Upper lobe of left lung (tissue), 6 donors: ENCODE measurements around the gene ZFP28. TPM values are rescaled to one million over a fixed set of nuclear protein-coding genes. Genes with fewer than 3 reads are reported as not detected.
A peak's percentile ranks its signal among the peaks of the same experiment; 100 is the strongest.

Experiments
- ATAC-seq, 2 donors: fragments of 200-7000 bp; cut with Tn5 transposase; one replicate each; pipeline ENCODE4 v1.9.1; 2022; ENCODE audit warnings: mild to moderate bottlenecking in 2 of 2, moderate library complexity in 2 of 2; ENCODE audit not compliant: low FRiP score in 2 of 2
- DNase-seq, 2 donors: peaks; one replicate each; pipeline ENCODE4 v3.0.0-alpha.2; 2019 to 2020
- H3K27ac ChIP-seq, 4 donors: fragments of 200-600 bp; sonication (generic); one replicate each; pipeline ENCODE4 v1.5.1; 2016 to 2019
- H3K27me3 ChIP-seq, 4 donors: fragments of 200-600 bp; sonication (generic); one replicate each; pipeline ENCODE4 v1.5.1; 2017 to 2019
- H3K36me3 ChIP-seq, 4 donors: fragments of 200-600 bp; sonication (generic); one replicate each; pipeline ENCODE4 v1.5.1; 2016 to 2019
- H3K4me1 ChIP-seq, 4 donors: fragments of 200-600 bp; sonication (generic); one replicate each; pipeline ENCODE4 v1.5.1; 2018 to 2019
- H3K4me3 ChIP-seq, 4 donors: fragments of 200-600 bp; sonication (generic); one replicate each; pipeline ENCODE4 v1.5.1; 2017 to 2019; ENCODE audit warnings: mild to moderate bottlenecking in 2 of 4, moderate library complexity in 1 of 4
- H3K9me3 ChIP-seq, 4 donors: fragments of 200-600 bp; sonication (generic); one replicate each; pipeline ENCODE4 v1.5.1; 2018 to 2019
- CTCF ChIP-seq, 6 experiments: fragments of 450-650 bp in 4 of 6; fragments of 200-600 bp in 2 of 6; sonication (generic) in 2 of 6; IDR thresholded peaks; one replicate each; pipeline ENCODE4 v1.5.1; 2016 to 2019; ENCODE audit warnings: antibody characterized with exemption in 6 of 6
- EP300 ChIP-seq, 4 donors: sonication (generic); formaldehyde crosslinking; IDR thresholded peaks; one replicate each; pipeline ENCODE4 v1.5.1; 2017; ENCODE audit warnings: antibody characterized with exemption in 4 of 4, control low read depth in 2 of 4
- POLR2A ChIP-seq, 4 donors: fragments of 450-650 bp; IDR thresholded peaks; one replicate each; pipeline ENCODE4 v1.5.1; 2016 to 2017; ENCODE audit warnings: antibody characterized with exemption in 4 of 4, mild to moderate bottlenecking in 2 of 4
- POLR2AphosphoS5 ChIP-seq, 2 donors: sonication (generic); formaldehyde crosslinking; IDR thresholded peaks; one replicate each; pipeline ENCODE4 v1.5.1; 2017; ENCODE audit warnings: antibody characterized with exemption in 2 of 2
- WGBS, 2 donors: methylation state at CpG; one replicate each; pipeline ENCODE4 v1.1.5; 2017 to 2018; 5-methylcytosine and 5-hydroxymethylcytosine counted together
- total RNA-seq, 6 donors: library from RNA; depleted of rRNA in 4 of 6; stranded (reverse); fragments of >200 nt in 4 of 6; gene quantifications; one replicate each; pipeline versions ENCODE4 v1.1.0 to v1.2.1, GENCODE V29; 2016 to 2021
- donor health status: DM: no; HTN: no; CAD: no; lungs with moderate emphysema.
- donor health status: DM: no; HTN: yes; CAD: no; lungs with severe emphysema.

The ZFP28 gene
- total RNA-seq = 10 to 100 TPM in 1 of 6 donors, 1 to 10 TPM in 5; 3.1 to 12.0 (median 6.2) TPM

- H3K27ac ChIP-seq = peak within 1 kb of the TSS; percentile 81 to 97 (median 92)
- H3K9me3 ChIP-seq = peaks cover 18 to 80% (median 64%) of the 10 kb centered on the region in 4 donors
- no peaks in the 10 kb centered on the region for H3K27me3 ChIP-seq
- DNase-seq = peak; percentile 75 to 96
- H3K4me1 ChIP-seq = peaks cover 6 to 18% (median 11%) of the 10 kb centered on the region in 4 donors
- peaks cover 0 to 28% (median 5%) of the 10 kb centered on the region in 4 donors for H3K36me3 ChIP-seq
- ATAC-seq = peak; percentile 72 to 76
- peak within 1 kb of the TSS; percentile 65 to 94 (median 74) for H3K4me3 ChIP-seq
- no peak for TF ChIP-seq EP300 (IDR thresholded peaks at IDR 0.05)
- no peak for TF ChIP-seq POLR2AphosphoS5 (IDR thresholded peaks at IDR 0.05)
- peak in 1 of 4 donors; percentile 23 for TF ChIP-seq POLR2A (IDR thresholded peaks at IDR 0.05)
- TF ChIP-seq CTCF (IDR thresholded peaks at IDR 0.05) = no peak
- 0% methylated on average over 2 to 3 of the region's 65 CpGs for WGBS, 2 donors
These were observed at the start of gene ZFP28 for GRCh38 chr19:56538761-56539263. Gene ZFP28 (plus strand): TSS chr19:56538948. CDS start chr19:56539019, 71 bp downstream.

- no peak for ATAC-seq
- Histone ChIP-seq H3K27me3 (no peaks in the 10 kb centered on the region), H3K9me3 (peaks cover 11 to 62% (median 32%) of the 10 kb centered on the region in 4 donors), H3K4me1 (no peaks in the 10 kb centered on the region), H3K27ac (no peak overlapping the region), H3K36me3 (peaks cover 0 to 26% (median 7%) of the 10 kb centered on the region in 4 donors), H3K4me3 (no peak overlapping the region)
- no peak for DNase-seq
- TF ChIP-seq POLR2AphosphoS5 (IDR thresholded peaks at IDR 0.05) (no peak), CTCF (IDR thresholded peaks at IDR 0.05) (no peak), POLR2A (IDR thresholded peaks at IDR 0.05) (no peak), EP300 (IDR thresholded peaks at IDR 0.05) (no peak)
- WGBS, 2 donors = 85% methylated on average over 3 of the region's 3 CpGs
These were observed 47.3 kb upstream of the ZFP28 start for GRCh38 chr19:56491399-56491798.

- 92 to 93% methylated on average over 2 of the region's 2 CpGs for WGBS, 2 donors
These were observed 34.2 kb upstream of the ZFP28 start for GRCh38 chr19:56504581-56504980.

GRCh38 chr19:56507446-56508289 lies 31.1 kb upstream of the ZFP28 start, which contains the start of gene ZNF471:
Gene ZNF471 (plus strand): TSS chr19:56507855. CDS start chr19:56511572, 3,717 bp downstream.
- Histone ChIP-seq H3K9me3 (peaks cover 0 to 38% (median 20%) of the 10 kb centered on the region in 4 donors), H3K4me1 (peaks cover 4 to 15% (median 5%) of the 10 kb centered on the region in 4 donors), H3K4me3 (peak within 1 kb of the TSS; percentile 57 to 64 (median 60)), H3K27ac (peak within 1 kb of the TSS; percentile 92 to 99 (median 96)), H3K36me3 (peaks cover 0 to 3% (median 0%) of the 10 kb centered on the region in 4 donors), H3K27me3 (no peaks in the 10 kb centered on the region)
- 5% methylated on average over 23 to 69 of the region's 74 CpGs for WGBS, 2 donors
- ATAC-seq (peak; percentile 99 to 100), DNase-seq (peak; percentile 96 to 98)
- peak; percentile 31 to 65 for TF ChIP-seq POLR2AphosphoS5 (IDR thresholded peaks at IDR 0.05)
- peak in 2 of 4 donors; percentile 38 to 39 for TF ChIP-seq POLR2A (IDR thresholded peaks at IDR 0.05)
- no peak for TF ChIP-seq EP300 (IDR thresholded peaks at IDR 0.05)
- no peak for TF ChIP-seq CTCF (IDR thresholded peaks at IDR 0.05)

More at GRCh38 chr19:56504581-56504980, 34.2 kb upstream of the ZFP28 start:
- H3K9me3 ChIP-seq = peaks cover 0 to 35% (median 13%) of the 10 kb centered on the region in 4 donors
- H3K36me3 ChIP-seq = no peaks in the 10 kb centered on the region
- H3K4me1 ChIP-seq = peaks cover 4 to 15% (median 5%) of the 10 kb centered on the region in 4 donors
- no peaks in the 10 kb centered on the region for H3K27me3 ChIP-seq
- no peak overlapping the region for H3K27ac ChIP-seq
- ATAC-seq (no peak), DNase-seq (no peak)
- H3K4me3 ChIP-seq = no peak overlapping the region
- TF ChIP-seq POLR2AphosphoS5 (IDR thresholded peaks at IDR 0.05) = no peak
- no peak for TF ChIP-seq POLR2A (IDR thresholded peaks at IDR 0.05)
- no peak for TF ChIP-seq CTCF (IDR thresholded peaks at IDR 0.05)
- TF ChIP-seq EP300 (IDR thresholded peaks at IDR 0.05) = no peak
